ENCODE measurements around the gene CNBD2.
"Not testable (repeated sequence)": the region's sequence is repeated elsewhere in the genome, so short reads cannot be mapped to it uniquely, and the experiment has no call there.

CNBD2 gene

DNA sequence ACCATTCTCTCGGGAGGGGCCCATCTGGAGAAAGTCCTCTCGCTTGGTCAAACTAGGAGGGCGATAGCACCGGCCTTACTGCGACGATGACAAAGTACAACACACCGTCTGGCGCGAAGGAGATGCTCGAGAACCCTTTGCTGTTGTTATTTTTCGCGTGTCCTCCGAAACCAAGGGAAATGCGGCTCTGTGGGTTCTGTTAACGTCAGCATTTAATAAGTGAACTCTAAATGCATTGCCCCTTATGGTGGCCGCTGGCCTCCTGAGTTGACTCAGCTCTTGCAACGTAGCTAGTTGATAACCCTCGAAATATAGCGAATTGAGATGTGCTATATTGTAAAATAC, 13.5 kb upstream of the CNBD2 start:
- peak; percentile 35 for ATAC-seq
- peaks cover 18% of the 10 kb centered on the region for H3K36me3 Mint-ChIP-seq
- H3K9me3 Mint-ChIP-seq, result no peaks in the 10 kb centered on the region
- peak overlapping the region; percentile 96 for H3K4me3 Mint-ChIP-seq
- H3K27ac Mint-ChIP-seq, result peak overlapping the region; percentile 99
- H3K4me1 Mint-ChIP-seq, result peaks cover 12% of the 10 kb centered on the region
- no peak for DNase-seq (ENCODE audit: low spot score in 2 of 2)

DNA sequence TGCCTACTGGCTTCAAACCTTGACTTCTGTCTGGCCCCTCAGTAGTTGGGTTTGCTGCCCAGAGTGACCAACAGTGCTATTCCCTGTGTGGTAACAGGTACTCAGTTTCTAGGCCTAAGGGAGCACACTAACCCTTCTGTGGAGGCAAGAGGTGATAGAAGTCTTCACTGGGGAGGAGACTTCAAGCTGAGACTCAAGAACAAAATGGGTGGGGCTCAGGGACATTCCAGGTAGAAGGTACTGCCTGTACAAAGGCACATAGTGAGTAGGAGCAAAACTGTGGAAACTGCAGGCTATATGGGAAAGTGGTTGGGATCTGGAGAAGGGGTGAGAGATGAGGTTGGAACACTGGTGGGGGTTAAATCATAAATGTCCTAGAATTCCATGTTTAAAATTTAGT, 11.8 kb upstream of the CNBD2 start:
- Mint-ChIP-seq H3K27ac (no peak overlapping the region), H3K9me3 (no peaks in the 10 kb centered on the region), H3K4me3 (no peak overlapping the region), H3K36me3 (peaks cover 18% of the 10 kb centered on the region), H3K4me1 (peaks cover 12% of the 10 kb centered on the region)
- ATAC-seq, result no peak
- no peak for DNase-seq (ENCODE audit: low spot score in 2 of 2)

DNA sequence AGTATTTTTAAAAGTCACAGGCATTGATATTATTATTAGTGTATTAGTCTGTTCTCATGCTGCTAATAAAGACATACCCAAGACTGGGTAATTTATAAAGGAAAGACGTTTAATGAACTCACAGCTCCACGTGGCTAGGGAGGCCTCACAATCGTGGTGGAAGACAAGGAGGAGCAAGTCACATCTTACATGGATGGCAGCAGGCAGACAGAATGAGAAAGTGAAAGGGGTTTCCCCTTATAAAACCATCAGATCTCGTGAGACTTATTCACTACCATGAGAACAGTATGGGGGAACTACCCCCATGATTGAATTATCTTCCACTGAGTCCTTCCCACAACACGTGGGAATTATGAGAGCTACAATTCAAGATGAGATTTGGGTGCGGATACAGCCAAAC, 9.1 kb upstream of the CNBD2 start:
- not testable (repeated sequence) for H3K9me3 Mint-ChIP-seq; H3K4me1 Mint-ChIP-seq; H3K4me3 Mint-ChIP-seq; ATAC-seq; DNase-seq (ENCODE audit: low spot score in 2 of 2); H3K27ac Mint-ChIP-seq; H3K36me3 Mint-ChIP-seq

DNA sequence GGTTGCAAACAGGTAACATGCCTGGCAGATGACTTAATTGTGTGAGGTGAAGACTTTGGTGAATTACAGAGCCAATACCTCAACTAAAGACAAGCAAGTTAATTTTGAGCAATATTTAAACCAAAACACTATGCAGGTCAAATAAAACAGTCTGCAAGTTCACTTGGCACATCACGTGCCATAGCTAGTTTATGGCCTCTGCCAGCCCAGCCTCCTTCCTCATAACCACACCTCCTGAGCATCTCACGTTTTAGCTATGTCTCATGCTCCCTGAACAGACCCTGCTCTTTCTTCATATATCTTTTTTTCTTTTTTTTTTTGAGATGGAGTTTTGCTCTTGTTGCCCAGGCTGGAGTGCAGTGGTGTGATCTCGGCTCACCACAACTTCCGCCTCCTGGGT, 4.5 kb upstream of the CNBD2 start:
- H3K4me1 Mint-ChIP-seq, result no peaks in the 10 kb centered on the region
- no peak overlapping the region for H3K4me3 Mint-ChIP-seq
- DNase-seq (ENCODE audit: low spot score in 2 of 2) (no peak), ATAC-seq (no peak)
- H3K36me3 Mint-ChIP-seq, result no peaks in the 10 kb centered on the region
- H3K27ac Mint-ChIP-seq, result no peak overlapping the region
- H3K9me3 Mint-ChIP-seq, result no peaks in the 10 kb centered on the region

DNA sequence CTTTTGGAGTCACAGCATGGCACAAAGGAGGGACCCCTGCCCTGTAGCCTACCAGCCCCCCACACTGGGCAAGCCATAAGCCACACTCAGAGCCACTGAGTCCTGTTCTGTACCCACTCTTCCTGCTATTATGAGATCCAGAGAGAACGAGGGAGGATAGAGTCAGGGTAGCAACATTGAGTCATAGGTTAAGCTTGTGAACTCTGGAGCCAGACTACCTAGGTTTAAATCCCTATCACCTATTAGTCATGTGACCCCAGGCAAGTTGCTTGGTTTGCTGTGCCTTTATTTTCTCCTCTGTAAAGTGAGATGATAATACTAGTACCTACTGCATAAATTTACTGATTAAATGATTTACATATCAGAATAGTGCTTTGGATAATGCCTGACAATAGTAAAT, 540 bp downstream of the CNBD2 start:
- no peak for ATAC-seq
- no peak overlapping the region for H3K27ac Mint-ChIP-seq
- no peaks in the 10 kb centered on the region for H3K9me3 Mint-ChIP-seq

DNA sequence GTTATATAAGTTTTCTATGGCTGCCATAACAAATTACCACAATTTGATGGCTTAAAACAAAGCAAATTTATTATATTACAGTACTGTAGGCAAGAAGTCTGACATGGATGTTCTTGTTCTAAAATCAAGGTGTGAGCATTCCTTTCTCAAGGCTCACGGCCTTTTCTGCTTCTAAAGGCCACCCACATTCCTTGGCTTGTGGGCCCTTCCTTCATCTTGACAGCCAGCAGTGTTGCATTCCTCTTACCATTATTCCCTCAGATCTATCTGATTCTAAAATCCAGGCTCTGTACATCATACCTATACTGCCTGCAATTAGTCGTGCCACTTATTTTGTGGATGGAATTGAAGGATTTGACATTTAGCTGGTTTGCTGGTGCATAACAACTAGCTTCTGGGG, 3.6 kb downstream of the CNBD2 start:
- H3K9me3 Mint-ChIP-seq, result no peaks in the 10 kb centered on the region
- DNase-seq (ENCODE audit: low spot score in 2 of 2) (no peak), ATAC-seq (no peak)
- no peaks in the 10 kb centered on the region for H3K36me3 Mint-ChIP-seq
- H3K4me3 Mint-ChIP-seq, result no peak overlapping the region
- no peak overlapping the region for H3K27ac Mint-ChIP-seq
- no peaks in the 10 kb centered on the region for H3K4me1 Mint-ChIP-seq

More for the DNA sequence above, 540 bp downstream of the CNBD2 start:
- Mint-ChIP-seq H3K4me3 (no peak overlapping the region), H3K4me1 (no peaks in the 10 kb centered on the region), H3K36me3 (no peaks in the 10 kb centered on the region)
- DNase-seq (ENCODE audit: low spot score in 2 of 2), result no peak

DNA sequence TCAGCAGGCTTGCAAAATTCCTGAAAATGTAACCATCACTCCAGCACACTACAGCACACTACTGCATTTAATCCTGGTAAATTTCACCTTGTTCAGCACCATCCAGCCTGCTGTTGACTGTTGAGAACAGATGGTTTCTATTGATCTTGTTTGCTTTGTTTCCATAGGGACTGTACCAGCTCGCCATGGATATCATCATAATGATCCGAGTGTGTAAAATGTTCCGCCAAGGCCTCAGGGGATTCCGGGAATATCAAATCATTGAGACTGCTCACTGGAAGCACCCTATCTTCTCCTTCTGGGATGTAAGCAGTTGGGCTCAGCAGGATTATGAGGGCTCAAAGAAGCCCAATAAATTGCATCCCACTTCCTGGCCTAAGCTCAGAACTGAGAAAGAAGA, 4.1 kb downstream of the CNBD2 start:
- Mint-ChIP-seq H3K27ac (no peak overlapping the region), H3K9me3 (no peaks in the 10 kb centered on the region), H3K4me1 (no peaks in the 10 kb centered on the region), H3K4me3 (no peak overlapping the region), H3K36me3 (no peaks in the 10 kb centered on the region)
- no peak for ATAC-seq
- DNase-seq (ENCODE audit: low spot score in 2 of 2), result no peak

DNA sequence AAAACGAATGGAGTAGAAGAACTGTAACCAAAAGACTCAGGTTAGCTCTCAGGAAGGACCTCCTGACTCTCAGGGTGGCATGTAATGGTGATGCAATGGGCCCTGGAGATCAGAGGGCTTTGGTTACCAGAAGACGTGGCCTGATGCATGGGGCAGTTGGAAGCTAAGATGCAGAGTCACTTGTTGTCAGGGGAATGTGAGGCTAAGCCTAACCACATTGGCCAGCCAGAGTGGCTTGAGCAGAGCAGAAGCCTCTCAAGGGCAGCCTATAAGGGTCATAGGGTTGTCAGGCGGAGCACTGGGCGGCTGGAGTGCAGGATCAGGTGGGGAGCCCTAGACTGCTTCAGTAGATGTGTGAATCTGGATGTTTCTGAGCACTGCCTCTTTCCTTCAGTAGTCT, 5.9 kb downstream of the CNBD2 start:
- ATAC-seq, result no peak

DNA sequence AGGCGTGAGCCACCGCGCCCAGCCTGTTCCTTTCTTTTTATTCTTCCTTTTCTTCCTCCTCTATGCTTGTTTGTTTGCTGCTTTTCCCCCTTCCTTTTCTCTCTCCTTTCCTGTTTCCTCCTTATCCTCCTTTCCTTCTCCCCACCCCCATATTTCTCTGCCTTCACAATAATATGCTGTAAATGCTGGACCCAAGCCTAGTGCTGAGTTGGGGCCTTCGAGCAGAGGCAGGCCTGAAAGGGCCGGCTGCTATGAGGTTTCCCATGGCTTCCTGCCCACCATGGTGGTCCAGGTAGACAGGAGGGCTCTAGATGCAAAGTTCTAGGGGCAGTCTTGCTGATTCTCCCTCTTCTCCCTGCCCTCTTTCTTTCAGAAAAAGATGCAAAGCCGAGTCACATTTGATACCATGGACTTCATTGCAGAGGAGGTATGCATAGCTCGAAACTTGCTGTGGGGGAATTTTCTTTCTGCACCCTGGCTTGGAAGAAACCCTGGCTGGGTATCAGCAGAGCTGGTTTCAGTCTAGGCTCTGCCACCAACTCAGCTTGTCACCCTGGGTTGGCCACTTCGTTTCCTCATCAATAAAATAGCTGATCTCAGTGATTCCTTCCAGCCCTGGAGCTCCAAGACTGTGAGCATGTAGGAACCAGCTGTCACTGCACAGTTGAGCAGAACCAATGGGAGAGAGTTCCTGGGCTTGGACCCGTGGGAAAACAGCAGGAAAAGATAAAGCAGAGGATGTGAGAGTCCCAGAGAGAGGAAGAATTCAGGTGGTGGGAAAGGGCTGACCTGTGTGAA, 7.4 kb downstream of the CNBD2 start:
- Mint-ChIP-seq H3K9me3 (no peaks in the 10 kb centered on the region), H3K4me1 (no peaks in the 10 kb centered on the region), H3K27ac (no peak overlapping the region), H3K4me3 (no peak overlapping the region), H3K36me3 (no peaks in the 10 kb centered on the region)
- DNase-seq (ENCODE audit: low spot score in 2 of 2), result no peak
- ATAC-seq, result no peak

More for the DNA sequence above, 5.9 kb downstream of the CNBD2 start:
- no peak for DNase-seq (ENCODE audit: low spot score in 2 of 2)
- Mint-ChIP-seq H3K4me1 (no peaks in the 10 kb centered on the region), H3K27ac (no peak overlapping the region), H3K36me3 (no peaks in the 10 kb centered on the region), H3K4me3 (no peak overlapping the region), H3K9me3 (no peaks in the 10 kb centered on the region)

DNA sequence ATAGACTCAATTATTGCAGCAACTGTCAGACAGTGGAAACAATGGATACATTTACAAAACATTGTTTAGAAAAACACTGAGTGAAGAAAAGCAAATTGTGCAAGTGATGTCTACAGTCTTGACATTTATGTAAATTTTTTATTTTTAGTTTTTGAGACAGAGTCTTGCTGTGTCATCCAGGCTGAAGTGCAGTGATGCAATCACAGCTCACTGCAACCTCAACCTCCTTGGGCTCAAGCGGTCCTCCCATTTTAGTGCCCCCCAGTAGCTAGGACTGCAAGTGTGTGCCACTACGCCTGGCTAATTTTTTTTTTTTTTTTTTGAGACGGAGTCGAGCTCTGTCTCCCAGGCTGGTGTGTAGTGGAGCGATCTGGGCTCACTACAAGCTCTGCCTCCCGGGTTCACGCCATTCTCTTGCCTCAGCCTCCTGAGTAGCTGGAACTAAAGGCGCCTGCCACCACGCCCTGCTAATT, 9.7 kb downstream of the CNBD2 start:
- Mint-ChIP-seq H3K4me3 (no peak overlapping the region), H3K9me3 (no peaks in the 10 kb centered on the region), H3K4me1 (no peaks in the 10 kb centered on the region), H3K36me3 (no peaks in the 10 kb centered on the region), H3K27ac (no peak overlapping the region)
- DNase-seq (ENCODE audit: low spot score in 2 of 2), result no peak
- no peak for ATAC-seq

DNA sequence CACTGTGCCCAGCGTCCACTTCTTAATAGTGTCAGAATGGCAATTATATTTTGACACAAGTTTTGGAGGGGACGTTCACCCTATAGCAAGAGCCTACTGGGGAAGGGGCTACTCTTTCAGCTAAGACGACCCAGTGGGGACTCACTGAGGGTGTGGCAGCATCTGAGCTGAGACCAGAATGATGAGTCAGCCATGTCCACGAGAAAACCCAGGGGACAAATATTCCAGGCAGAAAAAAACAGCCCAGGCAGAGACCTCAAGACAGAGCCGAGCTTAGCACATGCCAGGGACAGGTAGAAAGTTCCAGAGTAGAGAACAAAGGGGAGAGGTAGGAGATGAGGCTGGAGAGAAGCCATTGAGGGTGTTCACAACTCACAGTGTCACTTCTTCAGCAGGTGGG, 11.2 kb downstream of the CNBD2 start:
- H3K27ac Mint-ChIP-seq, result no peak overlapping the region
- H3K4me3 Mint-ChIP-seq, result no peak overlapping the region
- no peaks in the 10 kb centered on the region for H3K9me3 Mint-ChIP-seq
- ATAC-seq (no peak), DNase-seq (ENCODE audit: low spot score in 2 of 2) (no peak)
- H3K36me3 Mint-ChIP-seq, result no peaks in the 10 kb centered on the region
- peaks cover 6% of the 10 kb centered on the region for H3K4me1 Mint-ChIP-seq

DNA sequence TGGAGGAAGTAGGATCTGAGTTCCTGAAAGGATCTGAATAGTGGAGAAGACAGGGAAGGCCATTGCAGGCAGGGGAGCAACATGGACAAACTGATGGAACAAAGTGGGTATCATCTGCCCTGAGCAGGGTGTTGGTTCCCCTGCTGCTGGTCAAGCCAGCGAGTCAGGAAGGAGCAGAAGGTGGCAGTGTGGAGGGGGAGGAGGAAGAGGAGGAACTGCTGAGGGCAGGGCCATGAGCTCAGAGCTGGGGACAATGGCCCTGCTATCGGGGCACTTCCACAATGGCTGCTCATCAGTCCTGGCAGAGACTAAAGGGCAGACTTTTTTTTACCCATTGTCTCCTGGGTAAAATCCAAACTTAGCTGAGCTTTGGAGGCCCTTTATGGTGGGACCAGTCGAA, 13.6 kb downstream of the CNBD2 start:
- Mint-ChIP-seq H3K4me1 (peaks cover 6% of the 10 kb centered on the region), H3K9me3 (no peaks in the 10 kb centered on the region), H3K36me3 (peaks cover 5% of the 10 kb centered on the region), H3K27ac (no peak overlapping the region), H3K4me3 (no peak overlapping the region)
- DNase-seq (ENCODE audit: low spot score in 2 of 2), result no peak
- no peak for ATAC-seq

DNA sequence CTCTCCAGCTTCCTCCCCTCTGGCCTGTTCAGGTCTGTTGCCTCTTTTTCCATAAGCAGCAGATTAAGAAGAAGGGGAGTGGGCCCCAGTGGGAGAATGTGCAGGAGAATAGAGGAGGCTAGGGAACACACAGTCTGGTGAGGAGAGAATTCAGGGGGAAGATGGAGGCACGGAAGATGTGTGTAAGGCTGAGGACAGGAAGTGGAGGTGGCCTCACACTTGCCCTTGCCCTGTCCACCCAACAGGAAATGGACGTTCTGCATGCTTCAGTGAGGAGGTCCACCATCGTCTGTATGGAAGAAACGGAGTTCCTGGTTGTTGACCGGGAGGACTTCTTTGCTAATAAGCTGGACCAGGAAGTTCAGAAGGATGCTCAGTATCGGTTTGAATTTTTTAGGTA, 16.0 kb downstream of the CNBD2 start:
- Mint-ChIP-seq H3K27ac (peak overlapping the region; percentile 48), H3K4me1 (peaks cover 6% of the 10 kb centered on the region), H3K4me3 (no peak overlapping the region), H3K9me3 (no peaks in the 10 kb centered on the region), H3K36me3 (peaks cover 5% of the 10 kb centered on the region)
- DNase-seq (ENCODE audit: low spot score in 2 of 2) (no peak), ATAC-seq (no peak)

DNA sequence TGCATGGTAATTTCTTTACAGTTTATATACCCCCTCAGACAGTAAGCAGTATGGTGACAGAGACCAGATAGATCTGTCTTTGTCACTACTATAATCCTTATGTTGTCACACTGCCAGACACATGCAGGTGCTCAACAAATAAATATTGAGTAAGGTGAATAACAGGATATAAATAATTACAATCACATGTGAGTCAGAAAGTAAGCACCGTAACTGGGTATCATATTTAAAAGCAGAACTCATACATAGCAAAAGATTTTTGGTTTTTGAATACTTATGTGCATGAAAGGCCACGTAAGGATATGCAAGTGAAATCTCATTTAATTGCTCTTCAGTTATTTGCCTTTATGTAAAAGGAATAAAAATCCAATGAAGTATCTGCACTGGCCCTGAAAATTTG, 17.4 kb downstream of the CNBD2 start:
- Mint-ChIP-seq H3K36me3 (peaks cover 5% of the 10 kb centered on the region), H3K27ac (no peak overlapping the region), H3K4me1 (peaks cover 6% of the 10 kb centered on the region), H3K4me3 (no peak overlapping the region), H3K9me3 (no peaks in the 10 kb centered on the region)
- DNase-seq (ENCODE audit: low spot score in 2 of 2) (no peak), ATAC-seq (no peak)

DNA sequence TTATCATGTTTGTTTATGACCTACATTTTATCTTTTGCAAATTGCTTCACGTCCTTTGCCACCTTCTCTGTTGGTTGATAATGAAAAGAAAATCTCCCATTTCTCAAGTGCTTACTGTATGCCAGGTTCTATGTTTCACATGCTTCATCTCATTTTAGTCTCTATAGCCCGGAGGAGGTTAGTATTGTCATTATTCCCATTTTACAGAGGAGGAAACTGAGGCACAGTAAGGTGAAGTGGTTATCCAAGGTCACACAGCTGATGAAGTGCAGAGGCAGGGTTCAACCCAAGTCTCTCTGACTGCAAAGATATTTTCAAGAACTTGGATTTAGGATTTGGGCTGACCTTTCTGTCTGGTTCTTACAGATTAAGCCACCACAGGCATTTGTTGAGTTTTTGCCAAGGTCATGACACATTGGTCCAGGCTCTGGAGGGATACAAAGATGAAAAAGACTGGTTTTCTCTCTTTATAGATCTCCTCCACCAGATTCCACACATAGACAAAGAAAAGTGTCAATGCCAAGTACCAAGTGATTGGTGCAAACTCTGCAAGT, 20.6 kb downstream of the CNBD2 start:
- DNase-seq (ENCODE audit: low spot score in 2 of 2) (no peak), ATAC-seq (no peak)
- peaks cover 5% of the 10 kb centered on the region for H3K36me3 Mint-ChIP-seq
- no peak overlapping the region for H3K27ac Mint-ChIP-seq
- no peak overlapping the region for H3K4me3 Mint-ChIP-seq
- H3K4me1 Mint-ChIP-seq, result peaks cover 12% of the 10 kb centered on the region
- H3K9me3 Mint-ChIP-seq, result no peaks in the 10 kb centered on the region

DNA sequence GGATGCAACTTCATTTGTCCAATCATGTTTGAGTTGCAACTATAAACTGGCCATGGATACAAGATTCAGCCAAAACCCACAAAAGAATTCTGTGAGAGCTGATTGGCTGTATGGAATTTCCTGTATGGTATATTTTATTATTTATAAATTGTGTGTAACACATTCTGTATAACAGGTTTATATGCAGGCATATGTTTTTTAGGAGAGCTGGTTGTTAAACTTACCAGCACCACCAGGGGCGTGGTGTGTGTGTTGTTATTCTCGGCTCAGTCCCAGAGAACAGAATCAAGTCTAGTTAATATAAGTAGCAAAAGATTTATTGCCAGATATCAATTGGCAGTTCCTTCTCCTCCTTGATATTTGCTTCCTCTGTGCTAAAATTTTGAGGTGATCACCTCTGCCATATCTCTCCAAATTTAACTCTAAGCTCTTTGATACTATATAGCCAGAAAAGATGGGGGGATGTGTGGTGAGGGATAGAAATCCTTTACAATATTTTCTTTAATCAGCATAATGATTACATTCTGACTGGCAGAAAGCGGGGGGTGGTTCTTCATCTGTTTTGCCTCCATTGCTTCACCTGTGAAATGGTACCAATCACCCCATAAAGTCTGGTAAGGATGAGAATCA, 22.9 kb downstream of the CNBD2 start:
- Mint-ChIP-seq H3K36me3 (no peaks in the 10 kb centered on the region), H3K4me3 (no peak overlapping the region), H3K27ac (no peak overlapping the region), H3K9me3 (no peaks in the 10 kb centered on the region), H3K4me1 (peaks cover 6% of the 10 kb centered on the region)
- DNase-seq (ENCODE audit: low spot score in 2 of 2) (no peak), ATAC-seq (no peak)
